GM19455 (cell line): ENCODE results near the gene DPCD.
"Not testable (repeated sequence)": the region's sequence is repeated elsewhere in the genome, so short reads cannot be mapped to it uniquely, and the experiment has no call there.

ENCODE experiments used
- ATAC-seq: cut with Tn5 transposase; IDR thresholded peaks from one replicate; pipeline ENCODE4 v1.9.1; 2021; ENCODE audit not compliant: unreplicated experiment

DPCD gene

GRCh38 chr10:101580486-101581399 lies 7.4 kb upstream of the DPCD start:
- ATAC-seq = no peak

- ATAC-seq = no peak
Observed at GRCh38 chr10:101585841-101586240, 2.3 kb upstream of the DPCD start.

GRCh38 chr10:101588879-101589278 lies 758 bp downstream of the DPCD start:
- no peak for ATAC-seq

GRCh38 chr10:101593331-101593730 lies 5.2 kb downstream of the DPCD start:
- ATAC-seq = not testable (repeated sequence)

- ATAC-seq = no peak
Observed at GRCh38 chr10:101595591-101596433, 7.7 kb downstream of the DPCD start.

- no peak for ATAC-seq
Observed at GRCh38 chr10:101597091-101597900, 9.2 kb downstream of the DPCD start.

GRCh38 chr10:101601541-101601940 lies 13.4 kb downstream of the DPCD start:
- no peak for ATAC-seq

GRCh38 chr10:101602761-101603398 lies 14.8 kb downstream of the DPCD start:
- no peak for ATAC-seq

GRCh38 chr10:101607124-101607523 lies 19.0 kb downstream of the DPCD start:
- no peak for ATAC-seq

GRCh38 chr10:101609481-101609880 lies 21.4 kb downstream of the DPCD start:
- ATAC-seq = no peak

- ATAC-seq = no peak
Observed at GRCh38 chr10:101611096-101611905, 23.2 kb downstream of the DPCD start.

GRCh38 chr10:101612086-101612485 lies 24.0 kb downstream of the DPCD start:
- no peak for ATAC-seq

- no peak for ATAC-seq
Observed at GRCh38 chr10:101612872-101613271, 24.8 kb downstream of the DPCD start.

- no peak for ATAC-seq
Observed at GRCh38 chr10:101613646-101614045, 25.5 kb downstream of the DPCD start.

- no peak for ATAC-seq
Observed at GRCh38 chr10:101614663-101615524, 26.8 kb downstream of the DPCD start.

- ATAC-seq = no peak
Observed at GRCh38 chr10:101615525-101616116, 27.5 kb downstream of the DPCD start.

- no peak for ATAC-seq
Observed at GRCh38 chr10:101616415-101617101, 28.4 kb downstream of the DPCD start.
